Natural killer cell (primary cell): ENCODE measurements around the gene FBXO36. TPM values are rescaled to one million over a fixed set of nuclear protein-coding genes. Genes with fewer than 3 reads are reported as not detected.
A peak's percentile ranks its signal among the peaks of the same experiment; 100 is the strongest.

Experiments used
- ATAC-seq, 3 donors: fragments of 150-1000 bp in 2 of 3; fragments of 200-7000 bp in 1 of 3; cut with Tn5 transposase; 1 replicate in 1 of 3; 2 replicates in 2 of 3; pipeline ENCODE4 v1.10.0; 2021; ENCODE audit warnings: mild to moderate bottlenecking in 2 of 3, moderate library complexity in 2 of 3
- DNase-seq, 2 donors: peaks; one replicate each; pipeline versions ENCODE4 v3.0.0 to v3.0.0-alpha.2; 2013 to 2021; ENCODE audit warnings: mixed read lengths in 1 of 2
- H3K27ac ChIP-seq: one replicate; pipeline ENCODE4 v1.5.1; 2013; ENCODE audit warnings: mild to moderate bottlenecking, low read length
- H3K27me3 ChIP-seq: one replicate; pipeline ENCODE4 v1.6.1; 2013; ENCODE audit warnings: low read length; ENCODE audit not compliant: control insufficient read depth, insufficient read depth
- H3K36me3 ChIP-seq: one replicate; pipeline ENCODE4 v1.6.1; 2013; ENCODE audit warnings: low read length; ENCODE audit not compliant: control insufficient read depth, insufficient read depth
- H3K4me1 ChIP-seq: one replicate; pipeline ENCODE4 v1.6.1; 2013; ENCODE audit warnings: low read length; ENCODE audit not compliant: control insufficient read depth, insufficient read depth
- H3K4me3 ChIP-seq: one replicate; pipeline ENCODE4 v1.5.1; 2013; ENCODE audit warnings: low read length
- H3K9me3 ChIP-seq: one replicate; pipeline ENCODE4 v1.6.1; 2013; ENCODE audit warnings: low read length; ENCODE audit not compliant: control insufficient read depth, insufficient read depth
- H3K27ac Mint-ChIP-seq, 2 donors: one replicate each; pipeline ENCODE4 v1.8.0; 2022; ENCODE audit warnings: mild to moderate bottlenecking in 2 of 2, mixed read lengths in 2 of 2, moderate library complexity in 1 of 2
- H3K27me3 Mint-ChIP-seq, 2 donors: one replicate each; pipeline ENCODE4 v1.8.0; 2022; ENCODE audit warnings: low read depth in 2 of 2, mixed read lengths in 2 of 2
- H3K36me3 Mint-ChIP-seq: one replicate; pipeline ENCODE4 v1.8.0; 2022; ENCODE audit warnings: mixed read lengths
- H3K4me1 Mint-ChIP-seq, 2 donors: one replicate each; pipeline ENCODE4 v1.8.0; 2022; ENCODE audit warnings: mixed read lengths in 2 of 2
- H3K4me3 Mint-ChIP-seq: one replicate; pipeline ENCODE4 v1.8.0; 2022; ENCODE audit warnings: mild to moderate bottlenecking, moderate library complexity, mixed read lengths
- H3K9me3 Mint-ChIP-seq, 2 donors: one replicate each; pipeline ENCODE4 v1.8.0; 2022; ENCODE audit warnings: mixed read lengths in 2 of 2
- WGBS: methylation state at CpG from one replicate; pipeline ENCODE4 v1.1.7; 2013; ENCODE audit warnings: missing lambda C conversion rate; ENCODE audit not compliant: insufficient coverage; 5-methylcytosine and 5-hydroxymethylcytosine counted together
- intact Hi-C: fragments of 100-400 bp; cut with micrococcal nuclease; formaldehyde crosslinking; loops from one replicate; pipeline ENCODE4 v1.14.2; 2022
- total RNA-seq, 4 donors: library from RNA; stranded (reverse); fragments of 120-200 nt in 1 of 4; gene quantifications; one replicate each; pipeline versions ENCODE4 v1.2.3 to v1.2.4, GENCODE V29; 2013 to 2022
- TF ChIP-seq, protein P1 (sequence below): fragments of 200-600 bp; IDR thresholded peaks from one replicate; pipeline ENCODE4 v1.8.0; 2022; ENCODE audit warnings: antibody characterized with exemption

The FBXO36 gene
- total RNA-seq, 3 donors from 2014 or later (not counting 1 experiment from before 2014, with no cell fraction given): 1.2 to 1.8 (median 1.5) TPM

DNA sequence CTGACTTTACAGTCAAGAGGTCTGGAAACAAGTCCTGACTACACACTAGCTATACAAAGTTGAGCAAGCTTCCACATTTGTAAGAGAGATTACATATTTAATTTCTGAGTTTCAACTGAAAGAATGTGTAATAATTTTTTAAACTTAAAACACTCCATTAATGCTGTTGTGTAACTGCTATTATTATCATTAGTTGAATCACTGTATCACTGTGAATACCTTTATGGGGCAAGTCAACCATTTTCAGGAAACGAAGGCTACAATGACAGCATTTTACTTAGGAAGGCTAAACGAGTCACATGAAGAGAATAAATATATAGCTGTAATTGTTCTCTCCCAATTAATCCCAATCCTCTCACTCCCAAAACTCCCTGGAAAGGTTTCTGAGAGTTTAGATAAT is 46.8 kb upstream of the FBXO36 start:
- H3K27me3 ChIP-seq: no peaks in the 10 kb centered on the region
- no peaks in the 10 kb centered on the region for H3K4me1 ChIP-seq
- no peak overlapping the region for H3K4me3 ChIP-seq
- H3K4me3 Mint-ChIP-seq: no peak overlapping the region
- H3K27ac ChIP-seq: no peak overlapping the region
- ATAC-seq (no peak), DNase-seq (no peak)
- H3K4me1 Mint-ChIP-seq: peaks cover 38 to 48% of the 10 kb centered on the region in 2 donors
- peak overlapping the region; percentile 71 to 86 for H3K27ac Mint-ChIP-seq
- H3K9me3 Mint-ChIP-seq: no peaks in the 10 kb centered on the region
- WGBS: 100% methylated on average over 1 of the region's 2 CpGs
- peaks cover 7% of the 10 kb centered on the region for H3K36me3 Mint-ChIP-seq
- intact Hi-C loops: no loop called here
- no peaks in the 10 kb centered on the region for H3K9me3 ChIP-seq
- no peaks in the 10 kb centered on the region for H3K27me3 Mint-ChIP-seq
- TF ChIP-seq, protein P1, sequence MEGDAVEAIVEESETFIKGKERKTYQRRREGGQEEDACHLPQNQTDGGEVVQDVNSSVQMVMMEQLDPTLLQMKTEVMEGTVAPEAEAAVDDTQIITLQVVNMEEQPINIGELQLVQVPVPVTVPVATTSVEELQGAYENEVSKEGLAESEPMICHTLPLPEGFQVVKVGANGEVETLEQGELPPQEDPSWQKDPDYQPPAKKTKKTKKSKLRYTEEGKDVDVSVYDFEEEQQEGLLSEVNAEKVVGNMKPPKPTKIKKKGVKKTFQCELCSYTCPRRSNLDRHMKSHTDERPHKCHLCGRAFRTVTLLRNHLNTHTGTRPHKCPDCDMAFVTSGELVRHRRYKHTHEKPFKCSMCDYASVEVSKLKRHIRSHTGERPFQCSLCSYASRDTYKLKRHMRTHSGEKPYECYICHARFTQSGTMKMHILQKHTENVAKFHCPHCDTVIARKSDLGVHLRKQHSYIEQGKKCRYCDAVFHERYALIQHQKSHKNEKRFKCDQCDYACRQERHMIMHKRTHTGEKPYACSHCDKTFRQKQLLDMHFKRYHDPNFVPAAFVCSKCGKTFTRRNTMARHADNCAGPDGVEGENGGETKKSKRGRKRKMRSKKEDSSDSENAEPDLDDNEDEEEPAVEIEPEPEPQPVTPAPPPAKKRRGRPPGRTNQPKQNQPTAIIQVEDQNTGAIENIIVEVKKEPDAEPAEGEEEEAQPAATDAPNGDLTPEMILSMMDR: no peak
- peaks cover 34% of the 10 kb centered on the region for H3K36me3 ChIP-seq

DNA sequence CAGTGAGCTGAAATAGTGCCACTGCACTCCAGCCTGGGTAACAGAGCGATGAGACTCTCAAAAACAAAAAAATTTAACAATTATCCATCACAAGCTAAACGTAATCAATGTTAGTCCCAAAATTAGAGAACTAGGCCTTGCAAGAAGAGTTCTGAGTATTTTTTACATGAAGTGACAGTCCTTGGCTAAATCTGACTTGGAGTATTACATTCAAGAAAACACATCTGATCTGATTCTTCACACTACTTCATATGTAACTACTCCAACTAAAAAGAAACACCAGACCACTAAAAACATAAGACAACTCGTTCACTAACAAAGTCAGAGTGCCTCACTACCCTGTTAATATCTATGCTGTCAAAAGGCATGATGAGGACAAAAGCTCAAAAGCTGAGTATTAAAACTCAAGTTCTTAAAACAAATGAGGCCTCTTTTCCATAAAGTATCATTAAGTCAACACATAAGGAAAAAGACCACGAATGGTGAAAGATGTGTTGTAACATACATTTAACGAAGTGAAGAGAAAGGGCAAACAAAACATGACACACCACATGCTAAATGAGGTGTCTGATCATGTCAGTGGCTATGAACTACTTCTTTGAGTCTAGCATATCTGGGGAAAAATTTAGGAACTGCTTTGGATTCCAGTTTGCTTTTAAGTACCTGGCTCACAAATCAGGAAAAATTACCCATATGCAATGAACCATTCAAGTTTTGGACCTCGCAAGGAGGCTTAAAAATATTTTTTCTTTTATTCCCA is 42.9 kb upstream of the FBXO36 start:
- Mint-ChIP-seq H3K9me3 (no peaks in the 10 kb centered on the region), H3K4me1 (peaks cover 34 to 35% of the 10 kb centered on the region in 2 donors), H3K27ac (peak overlapping the region; percentile 26 to 73), H3K4me3 (no peak overlapping the region), H3K27me3 (no peaks in the 10 kb centered on the region), H3K36me3 (peaks cover 7% of the 10 kb centered on the region)
- DNase-seq: no peak
- intact Hi-C loops: no loop called here
- no peak for ATAC-seq
- no peak overlapping the region for H3K4me3 ChIP-seq
- peaks cover 31% of the 10 kb centered on the region for H3K36me3 ChIP-seq
- no peaks in the 10 kb centered on the region for H3K27me3 ChIP-seq
- no peaks in the 10 kb centered on the region for H3K9me3 ChIP-seq
- H3K27ac ChIP-seq: no peak overlapping the region
- WGBS: 98% methylated on average over 4 of the region's 6 CpGs
- no peaks in the 10 kb centered on the region for H3K4me1 ChIP-seq
- TF ChIP-seq, protein P1: no peak

DNA sequence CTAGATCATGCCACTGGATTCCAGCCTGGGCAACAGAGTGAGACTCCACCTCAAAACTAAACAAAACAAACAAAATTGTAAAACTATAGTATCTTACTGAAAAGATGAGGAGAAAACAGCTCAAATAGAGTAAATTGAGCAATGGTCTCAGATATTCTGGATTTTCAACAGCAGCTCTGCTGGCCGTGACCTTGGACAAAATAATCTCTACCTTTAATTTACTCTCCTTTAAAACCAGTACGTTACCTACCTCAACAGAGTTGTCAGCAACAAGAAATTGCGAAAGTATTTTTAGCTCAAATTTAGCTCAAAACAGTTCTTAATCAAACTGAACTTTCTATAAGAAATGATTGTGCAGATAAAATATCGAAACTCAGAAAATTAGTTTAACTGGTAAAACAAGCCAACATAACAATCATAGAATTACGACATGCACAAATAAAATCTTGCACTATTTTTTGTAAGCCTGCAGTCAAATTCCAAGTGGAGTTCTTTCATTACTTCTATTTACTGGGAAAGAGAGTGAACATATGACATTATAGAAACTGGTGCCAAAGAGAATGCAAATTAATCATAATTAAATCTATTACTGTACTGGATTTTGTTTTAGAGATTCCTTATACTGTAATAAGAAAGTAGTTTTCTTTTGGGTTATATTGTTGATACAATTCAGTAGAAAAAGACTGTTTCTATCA is 41.3 kb upstream of the FBXO36 start:
- no peak overlapping the region for H3K27ac Mint-ChIP-seq
- WGBS: 97% methylated on average over 4 of the region's 5 CpGs

More for the DNA sequence above, 41.3 kb upstream of the FBXO36 start:
- DNase-seq (no peak), ATAC-seq (no peak)
- H3K9me3 ChIP-seq: no peaks in the 10 kb centered on the region
- peaks cover 30% of the 10 kb centered on the region for H3K36me3 ChIP-seq
- TF ChIP-seq, protein P1: no peak
- H3K27ac ChIP-seq: no peak overlapping the region
- H3K4me3 Mint-ChIP-seq: no peak overlapping the region
- peaks cover 7% of the 10 kb centered on the region for H3K36me3 Mint-ChIP-seq
- H3K27me3 Mint-ChIP-seq: no peaks in the 10 kb centered on the region
- no peaks in the 10 kb centered on the region for H3K4me1 ChIP-seq
- intact Hi-C loops: no loop called here
- H3K27me3 ChIP-seq: no peaks in the 10 kb centered on the region
- H3K4me1 Mint-ChIP-seq: peaks cover 33 to 38% of the 10 kb centered on the region in 2 donors
- H3K9me3 Mint-ChIP-seq: no peaks in the 10 kb centered on the region
- no peak overlapping the region for H3K4me3 ChIP-seq
